GM21825 (cell line): Measurements from ENCODE around the gene OR7D4.
"Not testable (repeated sequence)": the region's sequence is repeated elsewhere in the genome, so short reads cannot be mapped to it uniquely, and the experiment has no call there.

Experiments
- ATAC-seq: cut with Tn5 transposase; IDR thresholded peaks from one replicate; pipeline ENCODE4 v1.9.1; 2021; ENCODE audit warnings: mild to moderate bottlenecking, moderate library complexity; ENCODE audit not compliant: unreplicated experiment

Gene OR7D4

GRCh38 chr19:9219489-9219888 lies at the start of gene OR7D4:
Gene OR7D4, minus strand, starts transcription at chr19:9219589. Its CDS starts 4,752 bp downstream, at chr19:9214837.
- no peak for ATAC-seq

GRCh38 chr19:9251236-9251635 lies 31.8 kb upstream of the OR7D4 start:
- ATAC-seq, result no peak

- ATAC-seq, result no peak
Observed at GRCh38 chr19:9250630-9251029, 31.2 kb upstream of the OR7D4 start, which contains the start of gene OR7E24. Gene OR7E24, plus strand, starts transcription at chr19:9250930. Its CDS starts 114 bp downstream, at chr19:9251044.

GRCh38 chr19:9205501-9206113 lies 13.8 kb downstream of the OR7D4 start:
- no peak for ATAC-seq

GRCh38 chr19:9198044-9198443 lies 21.3 kb downstream of the OR7D4 start:
- not testable (repeated sequence) for ATAC-seq

- no peak for ATAC-seq
Observed at GRCh38 chr19:9189535-9189934, 29.9 kb downstream of the OR7D4 start.

- ATAC-seq, result no peak
Observed at GRCh38 chr19:9187191-9187590, 32.2 kb downstream of the OR7D4 start.

- no peak for ATAC-seq
Observed at GRCh38 chr19:9183000-9183399, 36.4 kb downstream of the OR7D4 start.

- no peak for ATAC-seq
Observed at GRCh38 chr19:9178901-9179300, 40.5 kb downstream of the OR7D4 start, which contains the start of gene OR7D2. Gene OR7D2, plus strand, starts transcription at chr19:9178979. Its CDS starts 6,803 bp downstream, at chr19:9185782.

- ATAC-seq, result no peak
Observed at GRCh38 chr19:9175326-9175725, 44.1 kb downstream of the OR7D4 start.

GRCh38 chr19:9171393-9171991 lies 47.9 kb downstream of the OR7D4 start:
- ATAC-seq, result no peak

GRCh38 chr19:9166846-9167245 lies 52.5 kb downstream of the OR7D4 start:
- no peak for ATAC-seq

GRCh38 chr19:9165261-9165660 lies 54.1 kb downstream of the OR7D4 start:
- no peak for ATAC-seq

GRCh38 chr19:9161427-9161826 lies 58.0 kb downstream of the OR7D4 start:
- no peak for ATAC-seq
